ENCODE results near the gene SMPD2.

Gene SMPD2

GRCh38 chr6:109428889-109429477 lies 11.5 kb upstream of the SMPD2 start:
- H3K27ac ChIP-seq (ENCODE audit: low read depth, low read length), result no peak overlapping the region
- no peaks in the 10 kb centered on the region for H3K36me3 ChIP-seq (ENCODE audit: insufficient read depth, low read length)
- H3K4me3 ChIP-seq (ENCODE audit: low read length), result no peak overlapping the region
- H3K9ac ChIP-seq (ENCODE audit: low read depth, low read length), result no peak overlapping the region
- no peaks in the 10 kb centered on the region for H3K4me1 ChIP-seq (ENCODE audit: insufficient read depth, low read length)
- H3K9me3 ChIP-seq (ENCODE audit: insufficient read depth, low read depth, low read length), result no peaks in the 10 kb centered on the region
- WGBS, result 91% methylated on average over 6 of the region's 7 CpGs
- H3K27me3 ChIP-seq (ENCODE audit: insufficient read depth, low read length), result no peaks in the 10 kb centered on the region

- Histone ChIP-seq H3K4me3 (ENCODE audit: low read length) (no peak overlapping the region), H3K4me1 (ENCODE audit: insufficient read depth, low read length) (no peaks in the 10 kb centered on the region), H3K36me3 (ENCODE audit: insufficient read depth, low read length) (no peaks in the 10 kb centered on the region), H3K27ac (ENCODE audit: low read depth, low read length) (no peak overlapping the region), H3K9me3 (ENCODE audit: insufficient read depth, low read depth, low read length) (no peaks in the 10 kb centered on the region), H3K9ac (ENCODE audit: low read depth, low read length) (no peak overlapping the region), H3K27me3 (ENCODE audit: insufficient read depth, low read length) (no peaks in the 10 kb centered on the region)
- 92% methylated on average over 3 of the region's 3 CpGs for WGBS
These were observed 11.0 kb upstream of the SMPD2 start for GRCh38 chr6:109429496-109429895.

GRCh38 chr6:109434456-109434855 lies 6.1 kb upstream of the SMPD2 start:
- H3K27ac ChIP-seq (ENCODE audit: low read depth, low read length), result no peak overlapping the region
- H3K4me1 ChIP-seq (ENCODE audit: insufficient read depth, low read length), result 0 out of 2 replicates have a peak, but pooled peaks cover under 1% of the 10 kb centered on the region
- H3K9ac ChIP-seq (ENCODE audit: low read depth, low read length), result no peak overlapping the region
- no peak overlapping the region for H3K4me3 ChIP-seq (ENCODE audit: low read length)
- H3K9me3 ChIP-seq (ENCODE audit: insufficient read depth, low read depth, low read length), result no peaks in the 10 kb centered on the region
- peaks cover 6% of the 10 kb centered on the region; the same call in 1 of the 2 replicates for H3K27me3 ChIP-seq (ENCODE audit: insufficient read depth, low read length)
- 95% methylated on average over 2 of the region's 2 CpGs for WGBS
- no peaks in the 10 kb centered on the region for H3K36me3 ChIP-seq (ENCODE audit: insufficient read depth, low read length)

GRCh38 chr6:109436041-109436440 lies 4.5 kb upstream of the SMPD2 start:
- Histone ChIP-seq H3K36me3 (ENCODE audit: insufficient read depth, low read length) (no peaks in the 10 kb centered on the region), H3K4me1 (ENCODE audit: insufficient read depth, low read length) (peaks cover 4% of the 10 kb centered on the region; the same call in 1 of the 2 replicates), H3K9ac (ENCODE audit: low read depth, low read length) (no peak overlapping the region), H3K4me3 (ENCODE audit: low read length) (no peak overlapping the region), H3K27me3 (ENCODE audit: insufficient read depth, low read length) (peaks cover 13% of the 10 kb centered on the region; the same call in 1 of the 2 replicates), H3K9me3 (ENCODE audit: insufficient read depth, low read depth, low read length) (no peaks in the 10 kb centered on the region), H3K27ac (ENCODE audit: low read depth, low read length) (no peak overlapping the region)
- WGBS, result 93% methylated on average over 5 of the region's 5 CpGs

- peaks cover 13% of the 10 kb centered on the region; the same call in 1 of the 2 replicates for H3K27me3 ChIP-seq (ENCODE audit: insufficient read depth, low read length)
- peaks cover 9% of the 10 kb centered on the region; the same call in 1 of the 2 replicates for H3K4me1 ChIP-seq (ENCODE audit: insufficient read depth, low read length)
- H3K9ac ChIP-seq (ENCODE audit: low read depth, low read length), result peak overlapping the region; percentile 76
- peak overlapping the region; percentile 71 for H3K27ac ChIP-seq (ENCODE audit: low read depth, low read length)
- H3K9me3 ChIP-seq (ENCODE audit: insufficient read depth, low read depth, low read length), result no peaks in the 10 kb centered on the region
- peak overlapping the region; percentile 81 for H3K4me3 ChIP-seq (ENCODE audit: low read length)
- H3K36me3 ChIP-seq (ENCODE audit: insufficient read depth, low read length), result peaks cover 42% of the 10 kb centered on the region
- 2% methylated on average over 31 of the region's 31 CpGs for WGBS
These were observed 719 bp downstream of the SMPD2 start for GRCh38 chr6:109441069-109441816.

GRCh38 chr6:109442393-109442924 lies 1.9 kb downstream of the SMPD2 start:
- H3K9me3 ChIP-seq (ENCODE audit: insufficient read depth, low read depth, low read length), result no peaks in the 10 kb centered on the region
- H3K4me1 ChIP-seq (ENCODE audit: insufficient read depth, low read length), result peaks cover 9% of the 10 kb centered on the region; the same call in 1 of the 2 replicates
- H3K27ac ChIP-seq (ENCODE audit: low read depth, low read length), result no peak overlapping the region
- H3K4me3 ChIP-seq (ENCODE audit: low read length), result no peak overlapping the region
- no peak overlapping the region for H3K9ac ChIP-seq (ENCODE audit: low read depth, low read length)
- H3K27me3 ChIP-seq (ENCODE audit: insufficient read depth, low read length), result peaks cover 13% of the 10 kb centered on the region; the same call in 1 of the 2 replicates
- 93% methylated on average over 6 of the region's 6 CpGs for WGBS
- peaks cover 50% of the 10 kb centered on the region for H3K36me3 ChIP-seq (ENCODE audit: insufficient read depth, low read length)

GRCh38 chr6:109443425-109443950 lies 3.0 kb downstream of the SMPD2 start:
- no peak overlapping the region for H3K27ac ChIP-seq (ENCODE audit: low read depth, low read length)
- peaks cover 9% of the 10 kb centered on the region; the same call in 1 of the 2 replicates for H3K4me1 ChIP-seq (ENCODE audit: insufficient read depth, low read length)
- H3K9ac ChIP-seq (ENCODE audit: low read depth, low read length), result no peak overlapping the region
- no peak overlapping the region for H3K4me3 ChIP-seq (ENCODE audit: low read length)
- peaks cover 53% of the 10 kb centered on the region for H3K36me3 ChIP-seq (ENCODE audit: insufficient read depth, low read length)
- H3K27me3 ChIP-seq (ENCODE audit: insufficient read depth, low read length), result peaks cover 13% of the 10 kb centered on the region; the same call in 1 of the 2 replicates
- WGBS, result 90% methylated on average over 10 of the region's 10 CpGs
- no peaks in the 10 kb centered on the region for H3K9me3 ChIP-seq (ENCODE audit: insufficient read depth, low read depth, low read length)

GRCh38 chr6:109445382-109445781 lies 4.9 kb downstream of the SMPD2 start:
- no peak overlapping the region for H3K4me3 ChIP-seq (ENCODE audit: low read length)
- peaks cover 5% of the 10 kb centered on the region; the same call in 1 of the 2 replicates for H3K4me1 ChIP-seq (ENCODE audit: insufficient read depth, low read length)
- no peak overlapping the region for H3K9ac ChIP-seq (ENCODE audit: low read depth, low read length)
- no peaks in the 10 kb centered on the region for H3K27me3 ChIP-seq (ENCODE audit: insufficient read depth, low read length)
- no peaks in the 10 kb centered on the region for H3K9me3 ChIP-seq (ENCODE audit: insufficient read depth, low read depth, low read length)
- H3K27ac ChIP-seq (ENCODE audit: low read depth, low read length), result no peak overlapping the region
- H3K36me3 ChIP-seq (ENCODE audit: insufficient read depth, low read length), result peaks cover 59% of the 10 kb centered on the region
- 92% methylated on average over 9 of the region's 9 CpGs for WGBS

- H3K27ac ChIP-seq (ENCODE audit: low read depth, low read length), result no peak overlapping the region
- WGBS, result 93% methylated on average over 13 of the region's 15 CpGs
- H3K9ac ChIP-seq (ENCODE audit: low read depth, low read length), result no peak overlapping the region
- no peaks in the 10 kb centered on the region for H3K9me3 ChIP-seq (ENCODE audit: insufficient read depth, low read depth, low read length)
- H3K27me3 ChIP-seq (ENCODE audit: insufficient read depth, low read length), result no peaks in the 10 kb centered on the region
- H3K36me3 ChIP-seq (ENCODE audit: insufficient read depth, low read length), result peaks cover 62% of the 10 kb centered on the region
- H3K4me1 ChIP-seq (ENCODE audit: insufficient read depth, low read length), result peaks cover 5% of the 10 kb centered on the region; the same call in 1 of the 2 replicates
- H3K4me3 ChIP-seq (ENCODE audit: low read length), result no peak overlapping the region
These were observed 5.5 kb downstream of the SMPD2 start for GRCh38 chr6:109446072-109446471.

GRCh38 chr6:109446541-109446940 lies 6.0 kb downstream of the SMPD2 start:
- Histone ChIP-seq H3K27ac (ENCODE audit: low read depth, low read length) (no peak overlapping the region), H3K27me3 (ENCODE audit: insufficient read depth, low read length) (no peaks in the 10 kb centered on the region), H3K4me1 (ENCODE audit: insufficient read depth, low read length) (peaks cover 3% of the 10 kb centered on the region; the same call in 1 of the 2 replicates), H3K36me3 (ENCODE audit: insufficient read depth, low read length) (peaks cover 66% of the 10 kb centered on the region), H3K4me3 (ENCODE audit: low read length) (no peak overlapping the region), H3K9ac (ENCODE audit: low read depth, low read length) (no peak overlapping the region), H3K9me3 (ENCODE audit: insufficient read depth, low read depth, low read length) (no peaks in the 10 kb centered on the region)
- 95% methylated on average over 8 of the region's 8 CpGs for WGBS

- 95% methylated on average over 10 of the region's 10 CpGs for WGBS
- Histone ChIP-seq H3K4me1 (ENCODE audit: insufficient read depth, low read length) (no peaks in the 10 kb centered on the region), H3K9ac (ENCODE audit: low read depth, low read length) (no peak overlapping the region), H3K36me3 (ENCODE audit: insufficient read depth, low read length) (peaks cover 71% of the 10 kb centered on the region), H3K4me3 (ENCODE audit: low read length) (no peak overlapping the region), H3K27ac (ENCODE audit: low read depth, low read length) (no peak overlapping the region), H3K9me3 (ENCODE audit: insufficient read depth, low read depth, low read length) (no peaks in the 10 kb centered on the region), H3K27me3 (ENCODE audit: insufficient read depth, low read length) (no peaks in the 10 kb centered on the region)
These were observed 6.6 kb downstream of the SMPD2 start for GRCh38 chr6:109447087-109447486.

All from HUES64 (cell line).